DMS79 treated with DMSO at 0.1 percent for 48 hours (cell line): Measurements from ENCODE around the gene NCBP3.

Experiments used
- DNase-seq: peaks from one replicate; lab custom pipeline; 2025; lab: John Stamatoyannopoulos, UW

The NCBP3 gene

GRCh38 chr17:3754066-3754457, 92.0 kb downstream of the NCBP3 start:
- DNase-seq: no peak

- no peak for DNase-seq
These were observed 92.4 kb downstream of the NCBP3 start for GRCh38 chr17:3753624-3754023.
